ENCODE measurements around the gene TOMM34.

DNA sequence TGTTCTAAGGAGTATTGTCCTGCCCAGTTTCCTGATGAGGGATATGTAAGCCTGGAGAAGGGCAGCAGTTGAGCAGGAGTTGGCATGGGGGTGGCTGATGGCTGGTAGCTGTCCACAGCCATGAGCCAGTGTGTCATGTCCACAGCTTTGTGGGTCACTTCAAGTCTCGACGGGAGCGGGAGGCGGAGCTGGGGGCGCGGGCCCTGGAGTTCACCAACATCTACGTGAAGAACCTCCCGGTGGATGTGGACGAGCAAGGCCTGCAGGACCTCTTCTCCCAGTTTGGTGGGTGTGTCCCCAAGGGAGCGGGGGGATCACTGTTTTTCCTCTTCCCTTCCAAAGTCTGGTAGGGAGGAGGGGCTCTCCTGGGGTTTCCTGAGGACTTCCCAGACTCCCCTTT lies 41.4 kb downstream of the TOMM34 start:
- TF ChIP-seq EZH2phosphoT487 (IDR thresholded peaks at IDR 0.05; ENCODE audit: insufficient read depth, low read depth) (no peak), EZH2 (IDR thresholded peaks at IDR 0.05; ENCODE audit: insufficient read depth, poor library complexity, severe bottlenecking) (no peak)
